AG08395 (cell line): Measurements from ENCODE around the gene ZNF684.
A peak's percentile ranks its signal among the peaks of the same experiment; 100 is the strongest.
"Not testable (repeated sequence)": the region's sequence is repeated elsewhere in the genome, so short reads cannot be mapped to it uniquely, and the experiment has no call there.

Source experiments
- DNase-seq: peaks from one replicate; pipeline ENCODE4 v3.0.0; 2012; ENCODE audit warnings: mixed read lengths, low spot score

Gene ZNF684

GRCh38 chr1:40531381-40532061 lies at the start of gene ZNF684:
ZNF684 (plus strand) TSS chr1:40531637; CDS start chr1:40533167, 1,530 bp downstream.
- DNase-seq: peak; percentile 97

GRCh38 chr1:40495315-40495903 lies 36.0 kb upstream of the ZNF684 start:
- no peak for DNase-seq

GRCh38 chr1:40502651-40503050 lies 28.8 kb upstream of the ZNF684 start:
- DNase-seq: not testable (repeated sequence)

GRCh38 chr1:40507973-40508372 lies 23.5 kb upstream of the ZNF684 start:
- no peak for DNase-seq

GRCh38 chr1:40508375-40509341 lies 22.8 kb upstream of the ZNF684 start, which contains the start of gene EXO5:
EXO5 (plus strand) TSS chr1:40508767; CDS start chr1:40514545, 5,778 bp downstream.
- peak; percentile 81 for DNase-seq

GRCh38 chr1:40519517-40519916 lies 11.9 kb upstream of the ZNF684 start:
- DNase-seq: no peak

- peak; percentile 6 for DNase-seq
Measured at GRCh38 chr1:40530735-40531380, 579 bp upstream of the ZNF684 start.

GRCh38 chr1:40532062-40532389 lies 589 bp downstream of the ZNF684 start:
- DNase-seq: no peak

- DNase-seq: peak; percentile 69
Measured at GRCh38 chr1:40532844-40533424, 1.5 kb downstream of the ZNF684 start.

GRCh38 chr1:40534589-40534988 lies 3.2 kb downstream of the ZNF684 start:
- DNase-seq: no peak

GRCh38 chr1:40535732-40536131 lies 4.3 kb downstream of the ZNF684 start:
- no peak for DNase-seq

- no peak for DNase-seq
Measured at GRCh38 chr1:40539338-40539737, 7.9 kb downstream of the ZNF684 start.

- no peak for DNase-seq
Measured at GRCh38 chr1:40546957-40547356, 15.5 kb downstream of the ZNF684 start.

GRCh38 chr1:40553017-40553416 lies 21.6 kb downstream of the ZNF684 start:
- no peak for DNase-seq

- not testable (repeated sequence) for DNase-seq
Measured at GRCh38 chr1:40554807-40555206, 23.4 kb downstream of the ZNF684 start.

GRCh38 chr1:40556121-40556520 lies 24.7 kb downstream of the ZNF684 start:
- no peak for DNase-seq

- DNase-seq: not testable (repeated sequence)
Measured at GRCh38 chr1:40558241-40558640, 26.8 kb downstream of the ZNF684 start.

- no peak for DNase-seq
Measured at GRCh38 chr1:40562185-40562584, 30.7 kb downstream of the ZNF684 start.

- DNase-seq: no peak
Measured at GRCh38 chr1:40563266-40563665, 31.8 kb downstream of the ZNF684 start.

- no peak for DNase-seq
Measured at GRCh38 chr1:40564506-40564905, 33.1 kb downstream of the ZNF684 start.

GRCh38 chr1:40564913-40565312 lies 33.5 kb downstream of the ZNF684 start:
- DNase-seq: no peak

- DNase-seq: no peak
Measured at GRCh38 chr1:40567825-40568224, 36.4 kb downstream of the ZNF684 start.
